Esophagus muscularis mucosa (tissue), 4 donors: ENCODE measurements around the gene SHISA2.

Experiments used
- CTCF ChIP-seq, 3 experiments: fragments of 200-600 bp in 2 of 3; fragments of 450-650 bp in 1 of 3; sonication (generic) in 2 of 3; IDR thresholded peaks; one replicate each; pipeline ENCODE4 v1.5.1; 2017 to 2019; ENCODE audit warnings: antibody characterized with exemption in 3 of 3, mild to moderate bottlenecking in 2 of 3, moderate library complexity in 1 of 3
- EP300 ChIP-seq: sonication (generic); formaldehyde crosslinking; IDR thresholded peaks from one replicate; pipeline ENCODE4 v1.6.1; 2017; ENCODE audit warnings: antibody characterized with exemption
- POLR2A ChIP-seq: fragments of 450-650 bp; IDR thresholded peaks from one replicate; pipeline ENCODE4 v1.6.1; 2017; ENCODE audit warnings: antibody characterized with exemption, moderate library complexity, mild to moderate bottlenecking, low read depth
- POLR2AphosphoS5 ChIP-seq, 2 donors: sonication (generic); formaldehyde crosslinking; IDR thresholded peaks; one replicate each; pipeline ENCODE4 v1.6.1; 2017; ENCODE audit warnings: antibody characterized with exemption in 2 of 2

GRCh38 chr13:26024558-26024957 lies 27.3 kb downstream of the SHISA2 start:
- no peak for TF ChIP-seq CTCF (IDR thresholded peaks at IDR 0.05)
- TF ChIP-seq POLR2A, result no peak
- no peak for TF ChIP-seq POLR2AphosphoS5 (IDR thresholded peaks at IDR 0.05)
- TF ChIP-seq EP300, result no peak
